Amygdala (tissue), 56 donors: ENCODE results near the gene CASP3.
A peak's percentile ranks its signal among the peaks of the same experiment; 100 is the strongest.

Source experiments
- DNase-seq, 56 donors: peaks; one replicate each; lab custom pipeline; 2025; lab: John Stamatoyannopoulos, UW

Gene CASP3

GRCh38 chr4:184649026-184649970 is at the start of gene CASP3, which contains the start of gene PRIMPOL:
CASP3 (minus strand) TSS chr4:184649447; CDS start chr4:184638453, 10,994 bp downstream.
PRIMPOL (plus strand) TSS chr4:184649738; CDS start chr4:184657141, 7,403 bp downstream.
- DNase-seq: peak; percentile 81 to 99 (median 95)

DNA sequence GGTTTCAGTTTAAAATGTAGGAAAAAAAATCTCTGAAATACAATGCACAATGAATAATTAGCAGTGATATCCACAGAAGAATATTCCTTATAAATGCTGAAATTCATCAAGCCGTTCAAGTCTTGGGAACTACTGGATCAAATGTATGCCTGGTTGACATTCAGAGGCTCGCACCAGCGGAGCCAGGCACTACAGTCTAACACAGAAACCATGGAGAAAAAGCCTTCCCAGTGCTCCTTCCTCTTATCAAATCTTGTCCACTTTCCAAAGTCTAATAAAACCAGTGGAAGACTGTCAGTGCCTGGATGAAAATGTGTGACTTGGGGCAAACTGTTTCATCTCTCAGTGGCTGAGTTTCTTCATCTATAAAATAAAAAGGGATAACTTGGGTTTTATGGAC is 48.7 kb upstream of the CASP3 start:
- no peak for DNase-seq

- peak in 2 of 56 donors; percentile 2 to 6 for DNase-seq
Measured at GRCh38 chr4:184695178-184695896, 46.1 kb upstream of the CASP3 start.

- no peak for DNase-seq
Measured at GRCh38 chr4:184694412-184694956, 45.2 kb upstream of the CASP3 start.

DNA sequence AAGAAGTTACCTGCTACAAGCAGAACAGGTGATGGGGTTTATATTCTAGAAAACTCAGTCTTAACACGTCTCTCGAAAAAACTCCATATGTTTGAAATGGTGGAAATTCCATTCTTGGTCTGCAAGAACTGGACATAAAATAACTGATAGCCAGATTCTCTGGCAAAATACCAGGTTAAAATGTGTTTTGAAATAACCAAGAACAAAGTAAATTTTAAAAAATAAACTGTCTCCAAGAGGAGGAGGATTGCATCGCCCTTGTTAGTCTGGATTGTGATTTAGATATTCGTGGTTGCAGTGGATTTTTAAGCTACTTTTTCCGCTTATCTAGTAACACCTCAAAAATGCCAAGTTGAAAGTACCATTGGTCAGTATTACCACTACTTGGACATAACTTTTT is 43.8 kb upstream of the CASP3 start:
- DNase-seq: no peak

DNA sequence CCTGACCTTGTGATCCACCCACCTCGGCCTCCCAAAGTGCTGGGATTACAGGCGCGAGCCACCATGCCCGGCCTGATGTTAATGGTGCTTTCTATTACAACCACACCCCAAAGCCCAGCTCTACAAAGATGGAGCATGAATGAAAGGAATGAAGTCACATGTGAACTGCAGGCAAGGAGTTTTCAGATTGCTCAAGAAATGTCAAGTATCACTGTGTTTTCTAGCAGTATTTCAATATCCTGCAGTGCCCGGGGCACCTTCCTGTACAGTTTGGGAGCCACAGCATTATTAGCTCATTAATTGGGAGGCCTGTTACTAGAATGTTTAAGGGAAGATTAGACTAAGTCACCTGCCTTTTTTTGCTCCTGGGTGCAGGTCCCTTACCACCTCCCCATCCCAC is 40.4 kb upstream of the CASP3 start:
- DNase-seq: no peak

DNA sequence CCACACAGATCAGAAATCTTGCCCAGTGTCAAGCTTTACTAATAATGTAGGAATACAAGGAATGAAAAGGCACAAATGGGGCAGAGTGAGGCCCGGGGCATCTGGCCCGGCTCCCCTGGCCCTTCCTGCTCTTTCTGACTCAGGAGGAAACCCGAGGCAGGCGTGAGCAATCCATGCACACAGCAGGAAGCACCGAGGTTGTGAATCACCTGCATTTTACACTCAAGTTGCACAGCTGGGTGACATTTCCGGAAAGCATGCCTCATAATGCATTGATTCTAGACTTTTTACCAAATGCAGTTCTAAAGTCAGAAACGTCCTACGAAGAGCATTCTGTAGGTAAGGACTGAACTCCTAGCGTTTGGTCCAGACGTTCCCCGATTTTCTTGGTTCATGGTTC is 39.2 kb upstream of the CASP3 start:
- DNase-seq: no peak

DNA sequence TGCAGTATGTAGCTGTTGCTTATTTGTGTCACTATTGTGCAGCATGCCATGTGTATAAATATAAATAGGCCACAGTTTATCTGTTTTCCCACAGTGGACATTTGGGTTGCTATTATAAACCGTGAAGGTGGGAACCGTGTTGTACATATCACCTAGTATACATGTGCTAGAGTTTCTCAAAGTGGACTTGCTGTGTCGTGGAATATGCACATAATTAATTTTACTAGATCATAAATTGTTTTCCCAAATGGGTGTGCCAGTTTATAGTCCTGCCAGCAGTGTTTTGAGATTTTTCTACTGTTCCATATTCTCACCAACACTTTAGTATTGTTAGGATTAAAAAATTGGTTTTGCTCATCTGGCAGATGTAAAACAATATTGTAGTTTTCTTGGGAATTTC is 38.8 kb upstream of the CASP3 start:
- DNase-seq: no peak

- peak in 1 of 56 donors; percentile 3 for DNase-seq
Measured at GRCh38 chr4:184684491-184685189, 35.4 kb upstream of the CASP3 start.

DNA sequence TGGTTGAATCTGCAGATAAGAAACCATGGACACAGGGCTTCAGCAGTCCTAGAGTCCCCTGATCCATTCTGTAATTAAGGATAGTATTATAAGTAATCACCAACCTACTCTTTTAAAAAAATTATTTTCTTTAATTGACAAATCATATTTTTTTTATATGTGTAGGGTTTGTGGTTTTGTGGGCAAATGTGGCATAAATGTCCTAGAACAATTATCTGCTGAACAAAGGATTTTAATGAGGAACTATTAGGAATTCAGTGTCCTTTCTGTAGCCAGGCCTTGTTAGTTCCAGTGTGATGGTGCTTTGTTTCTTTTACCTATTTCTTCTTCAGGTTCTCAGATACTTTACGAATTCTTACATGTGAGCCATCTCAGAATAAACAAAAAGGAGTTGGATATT is 32.7 kb upstream of the CASP3 start:
- no peak for DNase-seq

DNA sequence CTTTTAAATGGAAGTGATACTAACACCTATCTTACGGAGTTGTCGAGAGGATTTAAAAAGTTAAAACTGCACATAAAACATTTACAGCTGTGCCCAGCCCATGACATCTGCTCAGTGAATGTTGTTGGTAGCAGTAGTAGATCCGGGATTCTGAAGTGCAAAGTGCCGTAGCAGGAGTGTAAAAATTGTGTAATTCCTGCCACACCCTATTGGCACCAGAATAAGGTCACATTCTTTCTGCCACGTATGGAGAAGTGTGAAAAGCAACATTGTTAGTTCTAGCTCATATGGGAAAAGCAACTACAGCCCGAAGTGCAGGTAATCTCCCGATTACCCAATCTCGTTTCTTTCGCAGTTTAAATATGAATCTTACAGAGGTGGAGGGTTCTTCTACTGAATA is 31.5 kb upstream of the CASP3 start:
- no peak for DNase-seq

DNA sequence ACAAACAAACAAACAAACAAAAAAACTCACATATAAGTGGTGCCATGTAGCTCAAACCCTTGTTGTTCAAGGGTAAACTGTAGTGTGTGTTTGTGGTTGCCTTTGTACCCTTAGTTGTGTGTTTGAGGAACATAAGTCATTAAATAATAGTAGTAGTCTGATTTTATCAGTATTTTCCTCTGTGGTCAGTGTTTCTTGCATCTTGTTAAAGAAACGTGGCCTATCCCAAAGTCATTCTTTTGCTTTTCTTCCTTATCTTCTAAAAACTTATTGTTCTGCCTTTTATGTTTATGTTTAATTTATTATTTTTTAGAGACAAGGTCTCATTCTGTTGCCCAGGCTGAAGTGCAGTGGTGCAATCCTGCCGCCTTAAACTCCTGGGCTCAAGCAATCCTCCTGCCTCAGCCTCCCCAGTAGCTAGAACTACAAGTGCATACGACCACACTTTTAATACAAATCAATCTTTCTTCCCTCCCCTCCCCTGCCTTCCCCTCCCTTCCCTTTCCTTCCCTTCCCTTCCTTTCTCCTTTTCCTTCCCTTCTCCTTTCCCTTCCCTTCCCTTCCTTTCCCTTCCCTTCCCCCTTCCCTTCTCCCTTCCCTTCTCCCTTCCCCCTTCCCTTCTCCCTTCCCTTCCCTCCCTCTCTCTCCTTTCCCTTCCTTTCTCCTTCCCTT is 26.7 kb upstream of the CASP3 start:
- DNase-seq: no peak

GRCh38 chr4:184675018-184675417 is 25.8 kb upstream of the CASP3 start:
- DNase-seq: no peak

DNA sequence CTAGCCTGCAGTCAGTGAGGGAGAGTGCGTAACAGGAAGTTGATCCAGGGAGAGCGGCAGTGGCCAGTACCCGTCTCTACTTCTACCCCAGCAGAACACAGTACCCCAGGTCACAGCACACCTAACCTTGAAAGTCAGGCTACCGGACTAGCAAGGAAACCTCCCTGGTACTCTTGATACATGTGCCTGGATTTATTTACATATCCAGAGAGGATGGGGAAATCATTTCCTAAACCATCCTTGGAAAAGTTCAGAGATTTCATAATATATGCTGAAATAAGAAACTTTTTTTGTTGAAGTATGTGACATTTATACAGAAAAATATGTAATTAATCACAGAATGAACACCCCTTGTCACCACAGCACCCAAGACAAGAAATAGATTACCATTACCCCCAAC is 24.8 kb upstream of the CASP3 start:
- DNase-seq: no peak

- DNase-seq: no peak
Measured at GRCh38 chr4:184672741-184673140, 23.5 kb upstream of the CASP3 start.

DNA sequence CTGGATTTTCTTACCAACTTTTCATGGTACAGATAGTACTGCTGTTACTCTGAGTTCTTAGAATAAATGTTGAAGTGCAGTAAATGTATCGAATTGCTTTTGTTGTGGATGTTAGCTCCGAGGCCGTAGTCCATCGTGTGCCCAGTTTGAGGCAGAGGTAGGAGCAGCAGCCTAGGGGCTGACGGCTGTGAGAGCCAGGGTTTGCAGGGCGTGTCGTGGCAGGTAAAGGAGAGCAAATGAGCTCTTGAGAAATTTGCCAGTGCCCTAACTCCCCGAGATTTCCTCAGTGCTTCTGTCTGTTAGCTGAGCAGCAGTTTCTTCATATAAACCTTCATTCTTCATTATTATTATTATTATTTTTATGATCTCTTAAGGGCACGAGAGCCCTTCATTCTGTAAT is 21.9 kb upstream of the CASP3 start:
- no peak for DNase-seq

- peak in 5 of 56 donors; percentile 1 to 14 (median 2) for DNase-seq
Measured at GRCh38 chr4:184669251-184669650, 20.0 kb upstream of the CASP3 start.

DNA sequence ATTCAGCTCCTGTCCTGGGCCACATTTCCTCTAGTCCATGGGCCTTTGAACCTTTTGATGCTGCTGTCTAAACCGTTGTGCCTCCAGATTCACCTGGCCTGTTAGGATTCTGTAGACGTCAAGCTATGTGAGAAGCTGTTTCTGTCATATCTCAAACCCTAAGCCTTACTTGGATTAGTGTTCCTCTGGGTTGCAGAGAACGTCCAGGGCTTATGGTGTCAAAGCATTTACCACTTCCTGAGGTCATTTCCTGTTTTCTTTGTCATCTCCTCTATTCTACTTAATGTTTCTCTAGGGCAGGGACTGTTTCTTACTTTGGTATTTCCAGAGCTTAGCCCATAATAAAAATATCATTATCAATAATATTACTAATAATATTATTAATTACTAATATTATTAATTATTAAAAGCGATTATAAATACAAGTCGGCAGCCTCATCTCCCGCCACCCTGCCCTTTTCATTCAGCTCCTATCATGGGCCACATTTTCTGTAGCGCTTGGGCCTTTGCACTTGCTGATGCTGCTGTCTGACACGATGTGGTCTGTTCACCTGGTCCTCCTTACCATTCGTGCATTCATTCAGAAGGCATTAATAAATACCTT is 19.4 kb upstream of the CASP3 start:
- no peak for DNase-seq

DNA sequence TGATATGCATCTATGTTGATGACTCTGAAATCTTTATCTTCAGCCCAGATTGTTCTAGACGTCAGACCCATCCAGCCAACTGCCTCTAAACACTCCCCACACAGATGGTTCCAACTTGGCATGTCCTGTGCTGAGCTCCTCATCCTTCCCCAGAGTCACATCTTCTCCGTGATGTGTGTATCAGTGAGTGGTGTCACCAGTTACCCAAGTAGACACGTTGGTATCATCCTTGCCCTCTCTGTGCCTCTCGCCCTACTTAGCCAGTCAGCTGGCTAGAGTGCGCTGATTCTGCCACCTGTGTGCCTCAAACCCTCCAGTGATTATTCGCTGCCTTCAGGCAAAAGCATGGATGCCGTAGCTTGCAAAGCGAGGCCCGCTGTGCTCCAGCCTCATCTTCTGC is 18.8 kb upstream of the CASP3 start:
- no peak for DNase-seq

DNA sequence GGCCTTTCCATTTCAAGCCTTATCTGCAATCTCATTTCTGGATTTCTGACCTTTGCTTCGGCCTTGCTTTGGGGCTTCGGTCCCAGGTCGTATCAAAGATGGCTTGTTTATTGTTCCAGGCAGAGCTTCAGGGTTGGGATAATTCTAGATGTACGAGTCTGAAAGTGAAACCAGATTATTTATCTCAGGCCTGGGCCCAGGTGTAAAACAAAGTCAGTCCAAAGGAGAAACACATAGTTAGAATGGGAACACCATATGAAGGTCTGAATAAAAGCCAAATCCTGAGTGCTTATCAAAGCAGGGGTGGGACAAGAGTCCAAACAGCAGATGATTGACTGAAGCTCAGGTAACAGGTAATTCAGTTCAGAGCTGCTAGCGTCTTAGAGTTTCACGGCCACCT is 17.4 kb upstream of the CASP3 start:
- DNase-seq: no peak
